HEK293T (cell line): ENCODE data around the gene MEGF6.

Experiments
- CTCF ChIA-PET: fragments of 350-600 bp; formaldehyde crosslinking; extraction: SDS; loops from one replicate; lab custom pipeline; 2021; ENCODE audit warnings: antibody characterized with exemption, inconsistent platforms; lab: Yijun Ruan, JAX
- POLR2A ChIA-PET: fragments of 350-600 bp; formaldehyde crosslinking; extraction: SDS; loops from one replicate; lab custom pipeline; 2020; ENCODE audit warnings: antibody characterized with exemption, inconsistent platforms; lab: Yijun Ruan, JAX
- DNase-seq: peaks from one replicate; pipeline ENCODE4 v3.0.0; 2012; ENCODE audit warnings: mixed read lengths; ENCODE audit errors: extremely low spot score
- ARNT ChIP-seq: fragments of 450-650 bp; IDR thresholded peaks from 2 replicates; pipeline ENCODE4 v1.6.1; 2017; ENCODE audit warnings: mild to moderate bottlenecking
- BHLHE40 ChIP-seq: fragments of 450-650 bp; IDR thresholded peaks from 2 replicates; pipeline ENCODE4 v1.6.1; 2016; ENCODE audit warnings: mild to moderate bottlenecking, moderate library complexity, borderline replicate concordance
- CTBP1 ChIP-seq: fragments of 450-650 bp; IDR thresholded peaks from 2 replicates; pipeline ENCODE4 v1.6.1; 2016; ENCODE audit warnings: borderline replicate concordance
- ELF4 ChIP-seq: fragments of 450-650 bp; IDR thresholded peaks from 2 replicates; pipeline ENCODE4 v1.6.1; 2017; ENCODE audit warnings: antibody characterized with exemption
- FOXA1 ChIP-seq: fragments of 450-650 bp; IDR thresholded peaks from 2 replicates; pipeline ENCODE4 v1.6.1; 2016; ENCODE audit warnings: mild to moderate bottlenecking
- FOXK2 ChIP-seq: fragments of 450-650 bp; IDR thresholded peaks from 2 replicates; pipeline ENCODE4 v1.6.1; 2016; ENCODE audit warnings: mild to moderate bottlenecking
- FOXM1 ChIP-seq: fragments of 450-650 bp; IDR thresholded peaks from 2 replicates; pipeline ENCODE4 v1.6.1; 2017; ENCODE audit warnings: mild to moderate bottlenecking, borderline replicate concordance
- HDGF ChIP-seq: fragments of 450-650 bp; IDR thresholded peaks from 2 replicates; pipeline ENCODE4 v1.6.1; 2017; ENCODE audit warnings: antibody characterized with exemption, borderline replicate concordance
- L3MBTL2 ChIP-seq: fragments of 450-650 bp; conservative IDR thresholded peaks from 2 replicates; pipeline ENCODE4 v1.6.1; 2016; ENCODE audit warnings: mild to moderate bottlenecking
- LEF1 ChIP-seq: fragments of 450-650 bp; IDR thresholded peaks from 2 replicates; pipeline ENCODE4 v1.6.1; 2017; ENCODE audit warnings: mild to moderate bottlenecking, borderline replicate concordance
- NFRKB ChIP-seq: fragments of 450-650 bp; IDR thresholded peaks from 2 replicates; pipeline ENCODE4 v1.6.1; 2016; ENCODE audit warnings: mild to moderate bottlenecking, moderate library complexity
- PKNOX1 ChIP-seq: fragments of 450-650 bp; IDR thresholded peaks from 2 replicates; pipeline ENCODE4 v1.6.1; 2016
- SP1 ChIP-seq: fragments of 450-650 bp; IDR thresholded peaks from 2 replicates; pipeline ENCODE4 v1.6.1; 2017
- SUZ12 ChIP-seq: fragments of 450-650 bp; IDR thresholded peaks from 2 replicates; pipeline ENCODE4 v1.6.1; 2016; ENCODE audit warnings: mild to moderate bottlenecking
- TARDBP ChIP-seq: fragments of 450-650 bp; IDR thresholded peaks from 2 replicates; pipeline ENCODE4 v1.6.1; 2016
- ZNF384 ChIP-seq: fragments of 450-650 bp; IDR thresholded peaks from 2 replicates; pipeline ENCODE4 v1.6.1; 2016

MEGF6 gene

GRCh38 chr1:3555131-3555920 is 56.0 kb downstream of the MEGF6 start:
- no peak for TF ChIP-seq ZNF384
- no peak for TF ChIP-seq HDGF
- TF ChIP-seq LEF1, result no peak
- no peak for TF ChIP-seq ARNT
- no peak for TF ChIP-seq NFRKB
- no peak for TF ChIP-seq SP1
- no peak for TF ChIP-seq ELF4
- TF ChIP-seq FOXM1, result no peak
- TF ChIP-seq FOXA1, result no peak
- TF ChIP-seq FOXK2, result no peak
- no peak for TF ChIP-seq TARDBP
- no peak for TF ChIP-seq CTBP1
- no peak for TF ChIP-seq SUZ12
- no peak for TF ChIP-seq PKNOX1
- no peak for TF ChIP-seq BHLHE40
- no peak for TF ChIP-seq L3MBTL2
- no peak for DNase-seq
- ChIA-PET POLR2A (no interaction called here), CTCF (interaction anchor here (1.0 kb wide), 1 partner anchor 10 kb away, joined by 4 read pairs; no protein-coding TSS in a partner anchor)

- DNase-seq, result no peak
- ChIA-PET CTCF (interaction anchor here (0.6 kb wide), 1 partner anchor 19 kb away, joined by 3 read pairs; no protein-coding TSS in a partner anchor), POLR2A (no interaction called here)
- TF ChIP-seq CTBP1, result no peak
- no peak for TF ChIP-seq TARDBP
- TF ChIP-seq NFRKB, result no peak
- no peak for TF ChIP-seq BHLHE40
- no peak for TF ChIP-seq SUZ12
Observed at GRCh38 chr1:3553940-3554223, 57.4 kb downstream of the MEGF6 start.

GRCh38 chr1:3553166-3553939 is 58.0 kb downstream of the MEGF6 start:
- no peak for TF ChIP-seq SP1
- TF ChIP-seq PKNOX1, result 0 out of 2 replicates have a peak, but pooled peaks have one; percentile 11
- ChIA-PET POLR2A (no interaction called here), CTCF (interaction anchor here (0.7 kb wide), 1 partner anchor 231 kb away, joined by 3 read pairs; no protein-coding TSS in a partner anchor)
- DNase-seq, result no peak

GRCh38 chr1:3552751-3553150 is 58.6 kb downstream of the MEGF6 start:
- TF ChIP-seq HDGF (no peak), LEF1 (no peak), PKNOX1 (no peak), NFRKB (no peak)
- no peak for DNase-seq
- CTCF ChIA-PET, result interaction anchor here (0.7 to 2.1 kb wide), 2 partner anchors 67 to 230 kb away, joined by 3 to 8 read pairs; no protein-coding TSS in a partner anchor
- POLR2A ChIA-PET, result no interaction called here

- TF ChIP-seq ELF4 (no peak), SP1 (no peak), SUZ12 (no peak), FOXK2 (no peak), LEF1 (no peak), ARNT (no peak)
- CTCF ChIA-PET, result interaction anchor here (0.6 to 2.1 kb wide), 2 partner anchors 13 to 68 kb away, joined by 3 to 8 read pairs; no protein-coding TSS in a partner anchor
- no peak for DNase-seq
- POLR2A ChIA-PET, result no interaction called here
Observed at GRCh38 chr1:3552176-3552575, 59.1 kb downstream of the MEGF6 start.

- no peak for DNase-seq
- no peak for TF ChIP-seq LEF1
- TF ChIP-seq ELF4, result no peak
- TF ChIP-seq HDGF, result no peak
- no peak for TF ChIP-seq ZNF384
- no peak for TF ChIP-seq SP1
- no peak for TF ChIP-seq NFRKB
- TF ChIP-seq L3MBTL2, result no peak
- no peak for TF ChIP-seq FOXM1
- no peak for TF ChIP-seq CTBP1
- no peak for TF ChIP-seq PKNOX1
- TF ChIP-seq SUZ12, result no peak
- TF ChIP-seq FOXK2, result no peak
- no peak for TF ChIP-seq ARNT
- TF ChIP-seq TARDBP, result no peak
- no peak for TF ChIP-seq BHLHE40
- no peak for TF ChIP-seq FOXA1
- ChIA-PET CTCF (interaction anchor here (0.6 to 2.1 kb wide), 2 partner anchors 14 to 68 kb away, joined by 3 to 8 read pairs; no protein-coding TSS in a partner anchor), POLR2A (no interaction called here)
Observed at GRCh38 chr1:3551711-3552110, 59.6 kb downstream of the MEGF6 start.
